ENCODE results near the gene NPR2. TPM values are rescaled to one million over a fixed set of nuclear protein-coding genes. Genes with fewer than 3 reads are reported as not detected.

Gene NPR2
- total and polyA plus RNA-seq, 3 experiments from 2014 or later = 0.26 to 8.6 (median 5.2) TPM

DNA sequence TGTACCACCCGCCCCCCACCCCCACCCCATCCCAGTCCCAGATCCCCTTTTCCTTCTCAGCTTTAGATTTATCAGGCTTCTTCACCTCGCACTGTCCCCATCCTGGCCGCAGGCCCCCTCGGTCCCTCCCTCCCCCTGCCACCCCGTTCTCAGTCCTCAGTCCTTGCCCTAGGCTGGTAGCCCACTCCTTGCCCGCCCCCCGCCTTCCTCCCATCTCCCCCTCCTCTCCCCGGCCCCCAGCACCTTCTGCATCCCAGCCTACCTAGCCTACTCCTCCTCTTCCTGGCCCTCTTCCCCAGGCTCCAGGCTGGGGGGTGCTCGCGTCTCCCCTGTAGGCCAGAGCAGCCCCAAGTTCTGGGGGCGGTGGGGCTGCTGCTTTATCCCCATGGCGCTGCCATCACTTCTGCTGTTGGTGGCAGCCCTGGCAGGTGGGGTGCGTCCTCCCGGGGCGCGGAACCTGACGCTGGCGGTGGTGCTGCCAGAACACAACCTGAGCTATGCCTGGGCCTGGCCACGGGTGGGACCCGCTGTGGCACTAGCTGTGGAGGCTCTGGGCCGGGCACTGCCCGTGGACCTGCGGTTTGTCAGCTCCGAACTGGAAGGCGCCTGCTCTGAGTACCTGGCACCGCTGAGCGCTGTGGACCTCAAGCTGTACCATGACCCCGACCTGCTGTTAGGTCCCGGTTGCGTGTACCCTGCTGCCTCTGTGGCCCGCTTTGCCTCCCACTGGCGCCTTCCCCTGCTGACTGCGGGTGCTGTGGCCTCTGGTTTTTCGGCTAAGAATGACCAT, 828 bp downstream of the NPR2 start:
- no peaks in the 10 kb centered on the region for H3K9me3 Mint-ChIP-seq
- H3K4me3 Mint-ChIP-seq = no peak overlapping the region
- Histone ChIP-seq H3K27me3 (ENCODE audit: insufficient read depth, low read length, poor library complexity, severe bottlenecking) (no peaks in the 10 kb centered on the region), H3K4me1 (ENCODE audit: insufficient read depth, low read length) (no peaks in the 10 kb centered on the region), H3K4me3 (ENCODE audit: low read length) (no peak overlapping the region), H3K27ac (ENCODE audit: low read depth, low read length) (no peak overlapping the region), H3K36me3 (ENCODE audit: insufficient read depth, low read length) (peaks cover 6% of the 10 kb centered on the region), H3K9me3 (ENCODE audit: low read length) (no peaks in the 10 kb centered on the region)
- ChIA-PET CTCF (interaction anchor here (0.7 to 2.4 kb wide), 5 partner anchors 34 to 111 kb away, joined by 3 to 15 read pairs (median 3); no protein-coding TSS in a partner anchor), POLR2A (no interaction called here)
- DNase-seq = no peak
- peaks cover 7 to 9% (median 8%) of the 10 kb centered on the region in 3 donors for H3K4me1 Mint-ChIP-seq
- H3K36me3 Mint-ChIP-seq = peaks cover 0 to 29% (median 8%) of the 10 kb centered on the region in 3 donors
- no peak overlapping the region for H3K27ac Mint-ChIP-seq
- no peaks in the 10 kb centered on the region for H3K27me3 Mint-ChIP-seq

DNA sequence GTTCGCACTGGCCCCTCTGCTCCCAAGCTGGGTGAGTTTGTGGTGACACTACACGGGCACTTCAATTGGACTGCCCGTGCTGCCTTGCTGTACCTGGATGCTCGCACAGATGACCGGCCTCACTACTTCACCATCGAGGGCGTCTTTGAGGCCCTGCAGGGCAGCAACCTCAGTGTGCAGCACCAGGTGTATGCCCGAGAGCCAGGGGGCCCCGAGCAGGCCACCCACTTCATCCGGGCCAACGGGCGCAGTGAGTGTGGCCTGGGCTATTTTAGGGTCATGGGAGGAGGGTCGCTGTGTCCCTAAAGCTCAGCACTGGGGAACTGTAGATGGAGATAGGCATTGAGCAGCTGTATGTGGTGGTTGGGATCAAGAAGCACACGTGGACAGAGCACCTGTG, 1.4 kb downstream of the NPR2 start:
- peak overlapping the region in 2 of 8 donors; percentile 49 to 63 for H3K27ac Mint-ChIP-seq
- H3K9me3 ChIP-seq (ENCODE audit: low read length) = no peaks in the 10 kb centered on the region
- H3K4me3 Mint-ChIP-seq = no peak overlapping the region
- H3K9me3 Mint-ChIP-seq = no peaks in the 10 kb centered on the region
- H3K4me1 Mint-ChIP-seq = peaks cover 7 to 8% (median 8%) of the 10 kb centered on the region in 3 donors
- POLR2A ChIA-PET = no interaction called here
- peaks cover 0 to 23% (median 6%) of the 10 kb centered on the region in 3 donors for H3K36me3 Mint-ChIP-seq
- H3K27me3 Mint-ChIP-seq = no peaks in the 10 kb centered on the region
- no peak for DNase-seq
- CTCF ChIA-PET = interaction anchor here (0.7 to 2.4 kb wide), 5 partner anchors 34 to 110 kb away, joined by 3 to 15 read pairs (median 4); no protein-coding TSS in a partner anchor
- H3K36me3 ChIP-seq (ENCODE audit: insufficient read depth, low read length) = peaks cover 6% of the 10 kb centered on the region
- no peak overlapping the region for H3K4me3 ChIP-seq (ENCODE audit: low read length)
- no peaks in the 10 kb centered on the region for H3K4me1 ChIP-seq (ENCODE audit: insufficient read depth, low read length)
- H3K27me3 ChIP-seq (ENCODE audit: insufficient read depth, low read length, poor library complexity, severe bottlenecking) = no peaks in the 10 kb centered on the region
- no peak overlapping the region for H3K27ac ChIP-seq (ENCODE audit: low read depth, low read length)

DNA sequence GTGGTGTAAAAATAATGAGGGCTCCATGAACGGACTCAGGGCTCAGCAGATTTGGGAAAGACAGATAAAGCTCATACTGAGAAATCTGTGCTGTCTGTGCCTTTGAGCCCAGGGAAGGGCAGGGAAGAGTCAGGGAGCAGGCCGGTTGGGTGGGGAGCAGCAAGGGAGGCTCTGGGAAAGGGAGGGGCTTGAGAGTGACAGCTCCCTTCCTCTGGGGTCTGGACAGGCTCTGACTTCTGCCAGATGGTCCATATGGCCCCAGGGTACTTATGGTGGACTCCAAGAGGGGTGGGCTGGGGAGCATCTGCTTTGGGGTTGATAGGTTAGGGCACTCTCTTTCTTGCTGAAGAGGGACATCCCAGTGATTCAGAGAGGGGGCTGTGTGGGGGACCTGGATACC, 2.1 kb downstream of the NPR2 start:
- Mint-ChIP-seq H3K27me3 (no peaks in the 10 kb centered on the region), H3K4me1 (peaks cover 7 to 8% (median 8%) of the 10 kb centered on the region in 3 donors), H3K27ac (peak overlapping the region in 3 of 8 donors; percentile 2 to 91 (median 63)), H3K9me3 (no peaks in the 10 kb centered on the region), H3K4me3 (no peak overlapping the region), H3K36me3 (peaks cover 0 to 21% (median 6%) of the 10 kb centered on the region in 3 donors)
- Histone ChIP-seq H3K36me3 (ENCODE audit: insufficient read depth, low read length) (peaks cover 6% of the 10 kb centered on the region), H3K27me3 (ENCODE audit: insufficient read depth, low read length, poor library complexity, severe bottlenecking) (no peaks in the 10 kb centered on the region), H3K9me3 (ENCODE audit: low read length) (no peaks in the 10 kb centered on the region), H3K4me1 (ENCODE audit: insufficient read depth, low read length) (no peaks in the 10 kb centered on the region), H3K27ac (ENCODE audit: low read depth, low read length) (no peak overlapping the region), H3K4me3 (ENCODE audit: low read length) (no peak overlapping the region)
- ChIA-PET CTCF (interaction anchor here (1.1 to 2.4 kb wide), 3 partner anchors 33 to 89 kb away, joined by 4 to 15 read pairs (median 6); no protein-coding TSS in a partner anchor), POLR2A (no interaction called here)
- no peak for DNase-seq

DNA sequence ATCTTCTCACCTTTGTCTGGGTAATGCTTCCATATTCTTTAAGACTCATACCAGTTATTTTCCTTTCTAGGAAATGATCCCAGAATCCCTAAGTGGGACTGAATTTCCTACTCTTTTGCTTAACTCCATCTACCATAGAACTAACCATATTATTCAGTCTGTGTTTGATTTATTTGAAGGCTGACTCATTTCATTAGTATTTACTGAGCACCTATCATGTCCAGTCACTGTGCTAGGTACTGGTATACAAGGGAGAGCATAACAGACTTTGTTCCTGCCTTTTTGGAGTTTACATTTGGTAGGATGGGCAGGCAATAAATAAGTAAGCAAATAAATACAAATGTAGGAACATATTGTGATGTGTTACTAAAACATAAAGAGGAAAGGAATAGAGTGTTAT, 4.3 kb downstream of the NPR2 start:
- DNase-seq = no peak
- Histone ChIP-seq H3K4me1 (ENCODE audit: insufficient read depth, low read length) (no peaks in the 10 kb centered on the region), H3K27me3 (ENCODE audit: insufficient read depth, low read length, poor library complexity, severe bottlenecking) (no peaks in the 10 kb centered on the region), H3K9me3 (ENCODE audit: low read length) (no peaks in the 10 kb centered on the region), H3K27ac (ENCODE audit: low read depth, low read length) (no peak overlapping the region), H3K36me3 (ENCODE audit: insufficient read depth, low read length) (peaks cover 3% of the 10 kb centered on the region), H3K4me3 (ENCODE audit: low read length) (no peak overlapping the region)
- ChIA-PET POLR2A (no interaction called here), CTCF (interaction anchor here (1.4 kb wide), 2 partner anchors 39 to 86 kb away, joined by 4 read pairs; no protein-coding TSS in a partner anchor)
- Mint-ChIP-seq H3K36me3 (peaks cover 0 to 26% (median 6%) of the 10 kb centered on the region in 3 donors), H3K4me1 (peaks cover 4 to 6% (median 4%) of the 10 kb centered on the region in 3 donors), H3K4me3 (no peak overlapping the region), H3K9me3 (no peaks in the 10 kb centered on the region), H3K27ac (peak overlapping the region in 3 of 8 donors; percentile 9 to 56 (median 20)), H3K27me3 (no peaks in the 10 kb centered on the region)

DNA sequence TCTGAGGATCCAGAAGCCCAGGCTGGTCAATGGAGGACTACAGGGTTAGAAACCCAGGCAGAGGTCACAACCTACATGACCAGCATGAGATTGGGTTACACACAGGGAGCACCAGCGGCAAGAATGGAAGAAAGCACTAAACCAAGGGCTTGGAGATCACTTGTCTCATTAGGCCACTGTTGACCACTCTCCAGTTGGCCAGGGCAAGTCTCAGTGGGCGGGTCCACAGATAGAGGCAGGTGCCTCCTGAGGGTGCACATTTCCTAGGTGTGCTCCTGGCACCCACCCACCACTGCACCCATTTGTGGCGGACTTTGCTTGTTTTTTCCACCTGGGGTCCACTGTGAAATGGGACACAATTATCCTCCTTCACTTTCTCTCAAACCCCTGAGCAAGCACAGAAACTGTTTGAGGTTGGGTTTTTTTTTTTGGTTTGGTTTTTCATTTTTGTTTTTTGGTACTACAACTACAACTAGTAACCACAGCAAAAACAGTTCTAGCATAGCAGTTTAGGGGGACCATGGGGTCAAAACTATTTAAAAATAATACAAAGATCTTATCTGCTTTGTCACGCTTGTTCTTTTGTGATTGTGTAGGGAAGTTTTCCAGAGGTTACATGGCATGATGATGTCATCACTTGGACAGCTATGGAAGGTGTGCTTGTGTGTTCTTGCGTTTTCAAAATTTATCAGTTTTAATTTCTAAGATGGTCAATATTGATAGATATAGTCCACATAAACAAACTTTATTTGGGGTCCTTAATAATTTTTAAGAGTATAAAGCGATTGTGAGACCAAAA, 6.1 kb downstream of the NPR2 start:
- Mint-ChIP-seq H3K27me3 (peaks cover 0 to 1% of the 10 kb centered on the region in 2 donors), H3K36me3 (peaks cover 5 to 42% (median 14%) of the 10 kb centered on the region in 3 donors), H3K4me3 (no peak overlapping the region), H3K4me1 (peaks cover 4 to 6% (median 4%) of the 10 kb centered on the region in 3 donors), H3K9me3 (no peaks in the 10 kb centered on the region), H3K27ac (peak overlapping the region in 3 of 8 donors; percentile 7 to 61 (median 38))
- POLR2A ChIA-PET = no interaction called here
- Histone ChIP-seq H3K4me1 (ENCODE audit: insufficient read depth, low read length) (no peaks in the 10 kb centered on the region), H3K36me3 (ENCODE audit: insufficient read depth, low read length) (no peaks in the 10 kb centered on the region), H3K9me3 (ENCODE audit: low read length) (no peaks in the 10 kb centered on the region), H3K27ac (ENCODE audit: low read depth, low read length) (no peak overlapping the region), H3K27me3 (ENCODE audit: insufficient read depth, low read length, poor library complexity, severe bottlenecking) (no peaks in the 10 kb centered on the region), H3K4me3 (ENCODE audit: low read length) (no peak overlapping the region)
- DNase-seq = no peak
- CTCF ChIA-PET = interaction anchor here (1.6 kb wide), 1 partner anchor 7 kb away, joined by 6 read pairs; no protein-coding TSS in a partner anchor

DNA sequence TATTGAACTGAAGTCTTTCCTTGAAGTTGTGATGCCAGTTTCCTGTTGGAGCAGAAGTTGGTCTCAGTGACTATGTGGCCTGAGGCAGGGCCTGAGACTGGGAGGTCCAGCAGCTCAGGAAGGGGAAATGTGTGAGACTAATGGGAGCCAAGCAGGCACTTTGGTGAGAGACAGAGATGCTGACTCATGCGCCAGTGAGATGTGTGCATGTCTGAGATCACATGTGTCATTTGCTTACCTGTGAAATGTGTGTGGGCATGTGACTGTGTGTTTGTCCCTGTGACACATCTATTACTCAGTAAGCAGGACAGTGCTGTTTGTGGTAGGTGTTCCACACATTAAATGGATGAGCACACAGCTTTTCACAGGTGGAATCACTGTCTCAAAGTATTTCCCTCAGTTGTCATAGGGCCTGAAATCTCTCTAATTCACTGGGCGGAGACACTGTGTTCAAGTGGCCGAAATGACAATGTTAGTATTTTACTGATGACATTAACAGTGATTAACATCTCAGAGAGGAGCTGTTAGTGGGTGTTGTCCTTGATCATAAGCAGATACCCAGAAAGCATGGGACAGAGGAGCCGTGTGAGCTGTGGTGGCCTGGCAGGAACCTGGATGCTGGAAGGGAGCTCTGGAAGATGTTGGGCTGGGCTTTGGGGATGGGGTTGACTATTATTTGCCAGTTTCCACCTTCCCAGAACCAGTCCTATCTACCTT, 7.4 kb downstream of the NPR2 start:
- CTCF ChIA-PET = interaction anchor here (0.8 to 2.3 kb wide), 4 partner anchors 8 to 140 kb away, joined by 3 to 6 read pairs (median 4); partner anchors contain the start of gene CCDC107
- Histone ChIP-seq H3K36me3 (ENCODE audit: insufficient read depth, low read length) (no peaks in the 10 kb centered on the region), H3K9me3 (ENCODE audit: low read length) (no peaks in the 10 kb centered on the region), H3K4me3 (ENCODE audit: low read length) (no peak overlapping the region), H3K27me3 (ENCODE audit: insufficient read depth, low read length, poor library complexity, severe bottlenecking) (no peaks in the 10 kb centered on the region), H3K27ac (ENCODE audit: low read depth, low read length) (no peak overlapping the region), H3K4me1 (ENCODE audit: insufficient read depth, low read length) (no peaks in the 10 kb centered on the region)
- Mint-ChIP-seq H3K27ac (peak overlapping the region in 2 of 8 donors; percentile 24 to 87), H3K4me3 (no peak overlapping the region), H3K36me3 (peaks cover 5 to 45% (median 15%) of the 10 kb centered on the region in 3 donors), H3K9me3 (no peaks in the 10 kb centered on the region), H3K4me1 (peaks cover 4 to 6% (median 4%) of the 10 kb centered on the region in 3 donors), H3K27me3 (peaks cover 0 to 1% of the 10 kb centered on the region in 2 donors)
- POLR2A ChIA-PET = no interaction called here
- DNase-seq = no peak

DNA sequence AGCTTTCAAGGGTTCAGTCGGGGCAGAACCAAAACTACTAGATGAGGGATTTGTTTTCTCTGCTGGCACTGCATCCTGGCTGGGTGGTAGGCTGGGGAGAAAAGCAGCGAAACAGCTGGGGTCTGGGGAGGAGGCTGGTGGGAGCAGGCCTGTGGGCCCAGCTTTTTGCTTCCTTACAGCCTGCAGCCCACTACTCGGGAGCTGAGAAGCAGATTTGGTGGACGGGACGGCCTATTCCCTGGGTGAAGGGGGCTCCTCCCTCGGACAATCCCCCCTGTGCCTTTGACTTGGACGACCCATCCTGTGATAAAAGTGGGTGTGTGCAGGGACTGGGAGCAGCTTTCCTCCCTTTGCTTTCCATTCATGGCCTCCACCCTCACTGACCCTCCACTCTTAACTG, 9.1 kb downstream of the NPR2 start:
- Histone ChIP-seq H3K9me3 (ENCODE audit: low read length) (no peaks in the 10 kb centered on the region), H3K36me3 (ENCODE audit: insufficient read depth, low read length) (peaks cover 3% of the 10 kb centered on the region), H3K27me3 (ENCODE audit: insufficient read depth, low read length, poor library complexity, severe bottlenecking) (no peaks in the 10 kb centered on the region), H3K4me3 (ENCODE audit: low read length) (no peak overlapping the region), H3K27ac (ENCODE audit: low read depth, low read length) (no peak overlapping the region), H3K4me1 (ENCODE audit: insufficient read depth, low read length) (no peaks in the 10 kb centered on the region)
- Mint-ChIP-seq H3K36me3 (peaks cover 5 to 47% (median 17%) of the 10 kb centered on the region in 3 donors), H3K4me1 (no peaks in the 10 kb centered on the region), H3K9me3 (no peaks in the 10 kb centered on the region), H3K27ac (peak overlapping the region in 1 of 8 donors; percentile 17), H3K27me3 (peaks cover 0 to 1% of the 10 kb centered on the region in 2 donors), H3K4me3 (no peak overlapping the region)
- ChIA-PET POLR2A (no interaction called here), CTCF (interaction anchor here (1.2 to 2.3 kb wide), 2 partner anchors 10 to 24 kb away, joined by 5 read pairs; no protein-coding TSS in a partner anchor)
- no peak for DNase-seq
